GM18870 (cell line): Measurements from ENCODE around the gene CATSPERD.
"Not testable (repeated sequence)": the region's sequence is repeated elsewhere in the genome, so short reads cannot be mapped to it uniquely, and the experiment has no call there.

ENCODE experiments used
- ATAC-seq: cut with Tn5 transposase; IDR thresholded peaks from one replicate; pipeline ENCODE4 v1.9.1; 2021; ENCODE audit warnings: moderate library complexity; ENCODE audit not compliant: unreplicated experiment

The CATSPERD gene

DNA sequence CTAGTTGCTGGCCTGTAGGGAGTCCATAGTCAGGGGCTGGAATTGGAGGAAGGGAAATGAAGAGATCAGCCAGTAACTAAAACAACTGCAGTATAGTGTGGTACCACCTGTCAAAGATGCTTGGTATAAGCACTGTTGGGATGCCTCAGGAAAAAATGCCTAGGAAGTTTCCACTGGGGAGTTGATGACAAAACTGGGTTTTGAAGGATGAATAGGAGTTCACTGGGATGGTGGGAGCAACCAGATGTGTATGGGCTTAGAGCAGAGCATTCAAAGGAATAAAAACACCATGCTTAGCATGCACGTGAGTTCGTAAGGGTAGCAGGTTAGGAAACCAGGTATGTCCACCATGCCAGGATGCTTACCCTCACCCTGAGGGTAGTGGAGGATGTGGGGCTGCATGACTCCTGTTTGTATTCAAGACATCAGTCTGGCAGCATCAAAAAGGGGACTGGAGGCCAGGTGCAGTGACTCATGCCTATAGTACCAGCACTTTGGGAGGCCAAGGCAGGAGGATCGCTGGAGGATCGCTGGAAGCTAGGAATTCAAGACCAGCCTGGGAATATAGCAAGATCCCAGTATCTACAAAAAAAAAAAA is 7.1 kb downstream of the CATSPERD start:
- no peak for ATAC-seq

DNA sequence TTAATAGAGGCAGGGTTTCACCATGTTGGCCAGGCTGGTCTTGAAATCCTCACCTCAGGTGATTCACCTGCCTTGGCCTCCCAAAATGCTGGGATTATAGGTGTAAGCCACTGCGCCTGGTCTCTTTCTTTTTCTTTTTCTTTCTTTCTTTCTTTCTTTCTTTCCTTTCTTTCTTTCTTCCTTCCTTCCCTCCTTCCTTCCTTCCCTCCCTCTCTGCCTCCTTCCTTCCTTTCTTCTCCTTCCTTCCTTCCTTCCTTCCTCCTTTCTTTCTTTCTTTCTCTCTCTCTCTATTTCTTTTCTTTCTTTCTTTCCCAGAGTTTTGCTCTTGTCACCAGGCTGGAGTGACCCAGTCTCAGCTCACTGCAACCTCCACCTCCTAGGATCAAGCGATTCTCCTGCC is 12.7 kb downstream of the CATSPERD start:
- not testable (repeated sequence) for ATAC-seq

DNA sequence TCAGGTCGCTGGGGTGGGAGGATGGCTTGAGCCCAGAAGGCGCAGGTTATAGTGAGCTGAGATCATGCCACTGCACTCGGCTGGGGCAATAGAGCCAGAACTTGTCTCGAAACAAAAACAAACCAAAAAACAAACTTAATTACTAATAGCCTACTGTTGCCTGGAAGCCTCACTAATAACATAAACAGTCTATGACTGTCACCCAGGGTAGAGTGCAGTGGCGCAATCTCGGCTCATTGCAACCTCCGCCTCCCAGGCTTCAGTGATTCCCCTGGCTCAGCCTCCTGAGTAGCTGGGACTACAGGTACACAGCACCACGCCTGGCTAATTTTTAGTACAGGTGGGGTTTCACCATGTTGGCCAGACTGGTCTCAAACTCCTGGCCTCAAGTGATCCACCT is 18.0 kb downstream of the CATSPERD start:
- no peak for ATAC-seq

DNA sequence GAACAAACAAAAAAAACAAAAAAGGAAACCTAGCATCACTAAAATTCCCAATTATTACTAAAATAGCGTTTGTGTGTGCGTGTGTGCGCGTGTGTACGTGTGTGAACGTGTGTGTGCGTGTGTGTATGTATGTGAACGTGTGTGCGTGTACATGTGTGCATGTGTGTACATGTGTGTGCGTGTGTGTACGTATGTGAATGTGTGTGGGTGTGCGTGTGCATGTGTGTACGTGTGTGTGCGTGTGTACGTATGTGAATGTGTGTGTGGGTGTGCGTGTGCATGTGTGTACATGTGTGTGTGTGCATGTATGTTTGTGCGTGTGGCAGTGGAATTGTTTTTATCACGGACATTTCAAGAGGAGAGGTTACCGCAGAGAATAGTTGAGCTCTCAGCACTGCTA is 21.6 kb downstream of the CATSPERD start:
- no peak for ATAC-seq

DNA sequence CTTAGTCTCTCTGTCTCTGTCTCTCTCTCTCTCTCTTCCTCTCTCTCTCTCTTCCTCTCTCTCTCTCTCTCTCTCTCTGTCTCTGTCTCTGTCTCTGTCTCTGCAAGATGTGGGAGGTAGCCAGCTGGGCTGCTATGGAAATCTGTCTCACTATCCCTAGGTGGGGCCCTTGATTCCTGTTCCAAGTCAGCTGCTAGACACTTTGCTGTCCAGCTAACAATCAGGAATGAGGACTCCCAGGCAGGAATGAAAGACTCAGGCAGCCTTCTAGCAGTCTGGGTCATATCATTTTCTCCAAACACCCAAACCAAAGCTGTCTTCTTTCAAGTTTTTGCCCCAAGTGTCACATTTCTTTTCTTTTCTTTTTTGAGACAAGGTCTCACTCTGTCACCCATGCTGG is 23.2 kb downstream of the CATSPERD start:
- no peak for ATAC-seq

DNA sequence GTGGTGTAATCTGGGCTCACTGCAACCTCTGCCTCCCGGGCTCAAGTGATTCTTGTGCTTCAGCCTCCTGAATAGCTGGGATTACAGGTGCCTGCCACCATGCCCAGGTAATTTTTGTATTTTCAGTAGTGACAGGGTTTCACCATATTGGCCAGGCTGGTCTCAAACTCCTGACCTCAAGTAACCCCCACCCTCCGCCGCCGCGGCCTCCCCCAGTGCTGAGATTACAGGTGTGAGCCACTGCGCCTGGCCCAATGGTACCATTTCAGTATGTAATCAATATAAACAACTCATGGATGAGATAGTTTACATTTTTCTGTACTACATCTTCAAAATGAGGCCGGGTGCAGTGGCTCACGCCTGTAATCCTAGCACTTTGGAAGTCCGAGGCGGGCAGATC is 24.6 kb downstream of the CATSPERD start:
- not testable (repeated sequence) for ATAC-seq

DNA sequence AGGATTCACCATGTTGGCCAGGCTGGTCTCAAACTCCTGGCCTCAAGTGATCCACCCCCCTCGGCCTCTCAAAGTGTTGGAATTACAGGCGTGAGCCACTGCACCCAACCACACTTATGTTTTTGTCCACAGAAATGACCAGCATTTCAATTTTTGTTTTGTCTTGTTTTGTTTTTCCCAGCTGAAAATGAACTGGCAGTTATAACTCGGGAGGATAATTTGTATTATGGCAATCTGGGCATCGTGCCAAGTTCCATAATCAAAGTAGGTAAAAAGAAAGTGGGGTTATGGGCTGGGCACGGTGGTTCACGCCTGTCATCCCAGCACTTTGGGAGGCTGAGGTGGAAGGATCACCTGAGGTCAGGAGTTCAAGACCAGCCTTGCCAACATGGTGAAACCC is 28.5 kb downstream of the CATSPERD start:
- not testable (repeated sequence) for ATAC-seq

DNA sequence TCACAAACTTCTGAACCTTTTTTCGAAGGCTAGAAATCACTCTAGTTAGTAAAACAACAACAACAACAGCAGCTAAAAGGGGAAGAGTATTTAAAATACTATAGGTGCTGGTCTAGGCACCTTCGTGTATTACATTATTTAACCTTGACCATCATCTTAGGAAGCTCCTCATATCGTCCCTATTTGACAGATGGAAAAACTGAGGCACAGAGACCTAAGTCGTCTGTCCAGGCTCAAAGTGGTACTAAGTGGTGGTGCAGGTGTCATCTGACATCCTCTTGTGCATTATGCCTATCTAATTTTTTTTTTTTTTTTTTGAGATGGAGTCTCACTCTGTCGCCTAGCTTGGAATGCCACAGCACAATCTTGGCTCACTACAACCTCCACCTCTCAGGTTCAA is 29.1 kb downstream of the CATSPERD start:
- no peak for ATAC-seq

DNA sequence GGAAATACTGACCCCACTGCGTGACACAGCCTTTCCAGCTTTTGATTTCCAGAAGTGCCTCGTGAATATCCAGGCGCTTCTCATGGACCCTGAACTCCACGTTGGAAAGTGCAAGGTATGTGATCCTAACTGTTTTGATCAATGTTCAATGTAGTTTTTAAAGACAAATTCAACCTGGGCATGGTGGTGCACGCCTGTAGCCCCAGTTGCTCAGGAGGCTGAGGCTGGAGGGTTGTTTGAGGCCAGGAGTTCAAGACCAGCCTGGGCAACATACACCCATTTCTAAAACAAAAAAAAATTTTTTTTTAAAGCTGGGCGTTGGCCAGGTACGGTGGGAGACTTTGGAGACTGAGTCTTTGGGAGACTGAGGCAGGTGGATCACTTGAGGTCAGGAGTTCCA is 31.3 kb downstream of the CATSPERD start:
- ATAC-seq, result no peak

DNA sequence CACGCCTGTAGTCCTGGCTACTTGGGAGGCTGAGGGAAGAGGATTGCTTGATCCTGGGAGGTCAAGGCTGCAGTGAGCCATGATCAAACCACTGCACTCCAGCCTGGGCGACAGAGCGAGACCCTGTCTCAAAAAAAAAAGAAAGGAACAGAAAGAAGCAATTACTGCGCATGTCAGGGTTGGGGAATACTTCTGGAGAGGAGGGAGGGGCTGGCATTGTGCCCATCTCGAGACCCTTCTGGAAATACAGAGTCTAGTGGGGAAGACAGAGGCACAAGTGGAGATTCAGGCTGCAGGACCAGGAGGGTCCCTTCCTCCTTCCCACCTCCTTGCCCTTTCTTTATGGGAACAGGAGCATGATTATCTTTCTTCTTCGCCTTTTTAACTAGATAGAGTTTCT is 33.3 kb downstream of the CATSPERD start:
- no peak for ATAC-seq

DNA sequence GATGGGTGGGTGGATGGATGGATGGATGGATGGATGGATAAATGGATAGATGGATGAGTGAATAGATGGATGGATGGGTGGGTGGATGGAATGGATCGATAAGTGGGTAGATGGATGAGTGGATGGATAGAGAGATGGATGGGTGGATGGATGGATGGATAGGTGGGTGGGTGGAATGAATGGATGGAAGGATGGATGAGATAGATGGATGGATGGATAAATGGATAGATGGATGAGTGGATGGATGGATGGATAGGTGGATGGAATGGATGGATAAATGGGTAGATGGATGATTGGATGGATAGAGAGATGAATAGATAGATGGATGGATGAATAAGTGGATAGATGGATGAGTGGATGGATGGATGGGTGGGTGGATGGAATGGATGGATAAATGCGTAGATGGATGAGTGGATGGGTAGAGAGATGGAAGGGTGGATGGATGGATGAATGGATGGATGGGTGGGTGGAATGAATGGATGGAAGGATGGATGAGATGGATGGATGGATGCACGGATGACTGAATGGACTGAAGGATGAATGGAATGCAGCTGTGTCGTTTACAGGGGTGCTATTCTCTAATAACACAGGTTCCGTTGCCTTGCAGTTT is 42.3 kb downstream of the CATSPERD start:
- ATAC-seq, result no peak

DNA sequence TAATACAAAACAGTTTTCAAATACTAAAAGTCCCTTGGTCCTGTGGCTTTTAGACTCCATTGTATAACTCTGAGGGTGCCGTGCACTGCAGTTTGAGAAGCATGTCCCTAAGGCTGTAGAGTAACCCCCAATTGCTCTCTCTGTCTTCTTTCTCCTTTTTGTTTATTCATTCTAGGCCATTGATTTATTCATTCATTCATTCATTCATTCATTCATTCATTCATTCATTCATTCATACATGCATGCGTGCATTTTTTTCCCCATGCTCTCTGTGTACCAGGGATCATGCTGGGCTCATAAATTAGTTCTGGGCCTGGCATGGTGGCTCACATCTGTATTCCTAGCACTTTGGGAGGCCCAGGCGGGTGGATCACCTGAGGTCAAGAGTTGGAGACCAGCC is 44.8 kb downstream of the CATSPERD start:
- no peak for ATAC-seq

DNA sequence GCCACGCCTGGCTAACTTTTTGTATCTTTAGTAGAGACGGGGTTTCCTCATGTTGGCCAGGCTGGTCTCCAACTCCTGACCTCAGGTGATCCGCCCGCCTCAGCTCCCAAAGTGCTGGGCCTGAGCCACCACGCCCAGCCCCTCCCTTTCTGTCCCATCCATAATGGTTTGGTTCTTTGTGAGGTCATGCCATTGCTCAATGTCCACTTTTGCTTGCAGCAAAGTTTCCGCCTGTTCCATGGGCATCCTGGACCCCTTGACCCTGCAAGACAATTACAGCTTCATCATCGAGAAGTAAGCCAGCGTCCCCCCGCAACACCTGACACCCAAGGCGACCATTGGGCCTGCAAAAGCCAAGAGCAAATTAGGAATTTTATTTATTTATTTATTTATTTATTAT is 47.5 kb downstream of the CATSPERD start:
- no peak for ATAC-seq

DNA sequence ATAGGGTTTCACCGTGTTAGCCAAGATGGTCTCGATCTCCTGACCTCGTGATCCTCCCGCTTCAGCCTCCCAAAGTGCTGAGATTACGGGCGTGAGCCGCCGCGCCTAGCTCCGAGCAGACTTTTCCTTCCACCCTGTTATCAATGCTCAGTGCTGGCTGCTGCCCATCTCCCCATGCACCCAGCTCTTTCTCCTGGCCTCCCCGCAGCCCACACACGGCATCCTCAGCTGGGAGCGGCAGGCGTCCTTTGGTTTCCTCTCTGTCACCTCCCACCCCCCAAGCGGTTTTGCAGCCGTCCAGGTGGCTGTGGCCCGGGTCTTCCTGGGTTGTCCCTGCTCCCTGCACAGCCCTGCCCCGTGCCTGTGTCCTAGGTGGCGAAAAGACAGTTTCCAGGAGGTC is 52.0 kb downstream of the CATSPERD start:
- ATAC-seq, result no peak

DNA sequence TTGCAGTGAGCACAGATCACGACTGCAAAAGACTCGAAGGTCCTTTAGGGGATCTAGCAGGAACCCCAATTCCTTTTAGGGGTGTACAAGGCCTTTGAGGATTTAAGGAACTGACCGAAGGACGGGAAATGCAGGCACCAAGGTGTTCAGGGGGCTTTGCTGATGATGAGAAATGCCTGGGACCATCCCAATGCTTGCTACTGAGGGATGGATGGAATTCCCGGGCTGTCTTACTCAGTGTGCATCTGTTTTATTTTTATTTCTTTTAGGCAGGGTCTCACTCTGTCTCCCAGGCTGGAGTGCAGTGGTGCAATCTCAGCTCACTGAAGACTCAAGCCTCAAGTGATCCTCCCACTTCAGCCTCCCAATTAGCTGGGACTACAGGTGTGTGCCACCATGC is 52.8 kb downstream of the CATSPERD start:
- no peak for ATAC-seq

DNA sequence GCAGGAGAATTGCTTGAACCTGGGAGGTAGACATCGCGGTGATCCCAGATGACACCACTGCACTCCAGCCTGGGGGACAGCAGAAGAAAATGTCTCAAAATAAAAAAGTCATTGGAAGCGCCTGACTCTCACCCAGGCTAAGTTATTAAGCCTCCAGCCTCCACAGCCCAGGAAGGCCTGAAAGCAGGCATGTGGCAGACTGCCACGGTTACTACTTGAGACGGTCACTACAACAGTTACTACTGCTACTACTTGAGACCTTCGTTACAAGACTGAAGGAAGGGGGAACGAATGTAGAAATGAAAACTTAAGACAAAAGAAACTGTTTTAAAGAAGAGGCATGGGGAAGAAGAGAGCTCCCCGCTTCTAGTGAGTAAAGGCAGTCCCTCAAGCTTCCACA is 54.5 kb downstream of the CATSPERD start:
- ATAC-seq, result no peak

DNA sequence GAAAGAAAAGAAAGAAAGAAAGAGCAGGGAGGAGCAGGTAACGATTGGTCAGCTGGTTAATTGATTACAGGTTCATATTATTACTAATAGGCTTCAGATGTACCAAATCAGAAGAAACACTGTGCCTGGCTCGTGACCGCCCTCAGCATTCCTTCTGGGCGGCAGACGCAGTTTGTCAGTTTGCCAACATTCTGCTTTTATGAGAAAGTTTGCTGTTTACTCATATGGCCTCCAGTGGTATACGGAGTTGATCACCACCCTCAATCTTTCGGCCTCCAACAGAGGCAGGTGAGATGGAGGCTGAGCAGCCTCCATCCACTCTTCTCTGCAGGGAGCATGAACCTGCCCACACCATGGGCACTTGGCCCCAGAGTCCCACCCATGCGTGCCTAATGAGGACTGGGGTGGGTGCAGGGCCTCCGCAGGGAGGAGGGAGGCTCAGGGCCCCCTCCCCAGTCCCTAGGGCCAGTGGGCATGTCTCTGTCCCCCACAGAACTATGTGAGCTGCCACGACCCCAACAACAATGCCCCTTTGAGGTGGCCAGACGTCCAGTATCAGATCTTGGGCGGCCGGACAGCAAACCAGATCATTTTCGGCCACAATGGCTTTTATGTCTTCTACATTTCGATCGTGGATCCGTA is 55.4 kb downstream of the CATSPERD start:
- ATAC-seq, result no peak

DNA sequence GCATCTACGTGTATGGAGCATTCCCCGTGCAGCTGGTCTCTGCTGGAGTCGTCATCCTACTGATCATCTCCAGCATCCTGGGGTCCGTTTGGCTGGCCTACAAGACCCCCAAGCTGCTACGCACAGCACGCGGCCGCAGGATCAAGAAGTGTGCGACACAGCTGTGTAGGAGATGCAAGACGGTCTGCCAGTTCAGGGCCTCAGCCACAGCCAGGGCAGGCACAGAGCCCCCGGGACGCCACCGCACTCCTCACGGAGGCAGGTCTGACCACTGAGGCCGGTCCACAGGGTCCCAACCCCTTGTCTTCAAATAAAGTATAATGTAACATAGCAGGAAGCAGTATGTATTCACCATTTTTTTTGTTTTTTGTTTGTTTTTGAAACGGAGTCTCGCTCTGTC is 58.0 kb downstream of the CATSPERD start:
- no peak for ATAC-seq

DNA sequence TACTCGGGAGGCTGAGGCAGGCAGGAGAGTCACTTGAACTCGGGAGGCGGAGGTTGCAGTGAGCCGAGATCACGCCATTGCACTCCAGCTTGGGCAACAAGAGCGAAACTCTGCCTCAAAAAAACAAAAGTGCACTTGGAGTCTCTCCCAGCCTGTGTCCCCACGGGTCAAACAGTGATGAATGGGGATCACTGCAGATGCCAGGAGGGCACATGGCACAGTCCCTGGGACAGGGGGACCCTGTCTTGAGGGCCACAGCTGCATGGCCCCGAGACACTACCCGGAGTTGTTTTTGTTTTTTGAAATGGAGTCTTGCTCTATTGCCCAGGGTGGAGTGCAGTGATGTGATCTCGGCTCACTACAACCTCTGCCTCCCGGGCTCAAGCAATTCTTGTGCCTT is 60.5 kb downstream of the CATSPERD start:
- ATAC-seq, result not testable (repeated sequence)

DNA sequence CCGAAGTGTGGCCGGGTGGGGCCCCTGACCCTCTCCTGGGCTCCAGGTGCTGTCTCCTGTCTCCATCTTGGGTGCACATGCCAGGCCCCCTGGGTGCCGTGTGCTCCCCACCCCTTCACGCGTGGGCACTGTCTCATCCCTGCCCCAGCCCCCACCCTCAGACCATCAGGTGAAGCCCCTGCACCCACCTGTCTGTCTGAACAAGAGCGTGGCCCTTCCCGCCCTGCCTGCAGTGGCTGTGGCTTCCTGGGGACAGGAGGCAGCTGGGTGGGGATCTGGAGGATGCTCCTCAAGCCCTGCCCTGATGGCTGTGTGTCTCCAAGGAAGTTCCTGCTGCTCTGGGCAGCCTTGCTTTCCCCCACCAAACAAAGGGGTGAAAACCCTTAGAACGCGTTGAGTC is 61.9 kb downstream of the CATSPERD start:
- ATAC-seq, result no peak

DNA sequence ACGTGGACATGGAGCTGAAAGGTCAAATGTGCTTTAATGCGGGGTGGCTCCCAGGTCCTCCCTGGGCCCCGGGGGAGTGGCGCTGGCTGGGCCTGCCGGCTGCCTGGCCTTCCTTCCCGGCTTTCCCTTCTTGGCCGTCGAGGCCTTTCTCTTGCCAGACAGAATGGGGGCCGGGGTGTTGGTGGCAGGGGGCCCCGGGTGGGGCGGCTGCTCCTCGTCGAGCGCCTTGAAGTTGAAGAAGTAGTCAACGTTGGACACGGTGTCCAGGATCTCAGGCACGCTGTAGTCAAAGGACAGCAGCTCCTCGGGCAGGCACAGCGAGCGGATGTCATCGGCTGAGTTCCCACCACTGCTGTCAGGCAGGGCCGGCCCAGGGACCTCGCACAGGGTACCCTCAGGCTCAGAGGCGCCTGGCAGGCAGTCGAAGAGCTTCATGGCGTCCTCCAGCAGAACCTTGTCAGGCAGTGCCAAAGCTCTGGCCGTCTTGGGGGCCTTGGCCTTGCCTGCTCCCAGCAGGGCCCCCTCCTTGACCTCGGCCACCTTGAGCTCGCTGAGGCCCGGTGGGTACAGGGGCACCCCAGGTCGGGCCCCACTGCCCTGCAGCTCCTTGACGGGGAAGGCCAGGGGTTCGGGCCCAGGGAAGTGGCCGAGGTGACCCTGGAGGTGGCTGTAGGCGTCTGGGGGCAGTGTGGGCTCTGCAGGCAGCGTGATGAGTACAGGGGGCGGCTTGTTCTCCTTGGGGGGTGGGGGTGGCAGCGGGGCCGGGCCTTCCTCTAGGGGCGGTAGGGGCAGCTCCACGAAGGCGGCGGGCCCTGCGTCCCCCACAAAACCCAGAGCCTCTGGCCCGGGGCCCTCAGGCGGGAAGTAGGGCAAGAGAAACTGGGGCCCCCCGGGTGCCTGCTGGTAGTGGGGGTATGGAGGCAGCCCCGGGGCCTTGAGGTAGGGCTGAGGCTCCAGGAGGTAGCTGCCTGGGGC is 62.8 kb downstream of the CATSPERD start:
- ATAC-seq, result no peak
